Glutamatergic neuron (in vitro differentiated cells): ENCODE results near the gene ITSN1. TPM values are rescaled to one million over a fixed set of nuclear protein-coding genes. Genes with fewer than 3 reads are reported as not detected.
"Not testable (repeated sequence)": the region's sequence is repeated elsewhere in the genome, so short reads cannot be mapped to it uniquely, and the experiment has no call there.

Experiments used
- DNase-seq: peaks from one replicate; pipeline ENCODE4 v3.0.0; 2022
- H3K27ac Mint-ChIP-seq: one replicate; pipeline ENCODE4 v1.8.0; 2020; ENCODE audit warnings: mild to moderate bottlenecking, mixed read lengths, inconsistent platforms; ENCODE audit not compliant: unreplicated experiment
- H3K27me3 Mint-ChIP-seq: one replicate; pipeline ENCODE4 v1.8.0; 2020; ENCODE audit warnings: mild to moderate bottlenecking, moderate library complexity, mixed read lengths, inconsistent platforms; ENCODE audit not compliant: unreplicated experiment
- H3K36me3 Mint-ChIP-seq: one replicate; pipeline ENCODE4 v1.8.0; 2020; ENCODE audit warnings: mild to moderate bottlenecking, mixed read lengths, inconsistent platforms; ENCODE audit not compliant: unreplicated experiment
- H3K4me1 Mint-ChIP-seq: one replicate; pipeline ENCODE4 v1.8.0; 2020; ENCODE audit warnings: mild to moderate bottlenecking, low read depth, mixed read lengths, inconsistent platforms; ENCODE audit not compliant: unreplicated experiment
- H3K4me3 Mint-ChIP-seq: one replicate; pipeline ENCODE4 v1.8.0; 2020; ENCODE audit warnings: mild to moderate bottlenecking, mixed read lengths, inconsistent platforms; ENCODE audit not compliant: unreplicated experiment
- H3K9me3 Mint-ChIP-seq: one replicate; pipeline ENCODE4 v1.8.0; 2020; ENCODE audit warnings: mild to moderate bottlenecking, moderate library complexity, mixed read lengths, inconsistent platforms; ENCODE audit not compliant: unreplicated experiment
- CTCF ChIP-seq: fragments of 200-600 bp; sonication (generic); IDR thresholded peaks from one replicate; pipeline ENCODE4 v1.5.0; 2021; ENCODE audit not compliant: partially characterized antibody, unreplicated experiment
- total RNA-seq: library from RNA; stranded (reverse); fragmentation: NEBNext Ultra II Directional; extraction: Animal tissue kit (Norgen Biotek cat#: 25700); gene quantifications from one replicate; pipeline ENCODE4 v1.2.1, GENCODE V29; 2021; ENCODE audit not compliant: unreplicated experiment

The ITSN1 gene
- total RNA-seq, 1 donor from 2014 or later, result 89.1 TPM

GRCh38 chr21:33787431-33787830 lies 145.1 kb downstream of the ITSN1 start:
- H3K4me3 Mint-ChIP-seq, result no peak overlapping the region
- TF ChIP-seq CTCF, result no peak
- H3K36me3 Mint-ChIP-seq, result no peaks in the 10 kb centered on the region
- no peaks in the 10 kb centered on the region for H3K27me3 Mint-ChIP-seq
- H3K4me1 Mint-ChIP-seq, result peaks cover 2% of the 10 kb centered on the region
- no peak overlapping the region for H3K27ac Mint-ChIP-seq
- no peak for DNase-seq
- H3K9me3 Mint-ChIP-seq, result no peaks in the 10 kb centered on the region

GRCh38 chr21:33788438-33788837 lies 146.1 kb downstream of the ITSN1 start:
- not testable (repeated sequence) for H3K4me1 Mint-ChIP-seq, H3K9me3 Mint-ChIP-seq, H3K27ac Mint-ChIP-seq

GRCh38 chr21:33789697-33790096 lies 147.4 kb downstream of the ITSN1 start:
- H3K4me1 Mint-ChIP-seq, result peaks cover 2% of the 10 kb centered on the region
- no peak for TF ChIP-seq CTCF
- no peak for DNase-seq
- H3K4me3 Mint-ChIP-seq, result no peak overlapping the region
- no peaks in the 10 kb centered on the region for H3K36me3 Mint-ChIP-seq
- H3K27ac Mint-ChIP-seq, result no peak overlapping the region
- no peaks in the 10 kb centered on the region for H3K27me3 Mint-ChIP-seq
- H3K9me3 Mint-ChIP-seq, result no peaks in the 10 kb centered on the region

More at GRCh38 chr21:33788438-33788837, 146.1 kb downstream of the ITSN1 start:
- not testable (repeated sequence) for H3K4me3 Mint-ChIP-seq, H3K36me3 Mint-ChIP-seq, H3K27me3 Mint-ChIP-seq, DNase-seq

- no peak for TF ChIP-seq CTCF
- Mint-ChIP-seq H3K27ac (no peak overlapping the region), H3K4me1 (peaks cover 2% of the 10 kb centered on the region), H3K9me3 (no peaks in the 10 kb centered on the region), H3K4me3 (no peak overlapping the region), H3K36me3 (no peaks in the 10 kb centered on the region), H3K27me3 (no peaks in the 10 kb centered on the region)
- DNase-seq, result no peak
Observed at GRCh38 chr21:33791073-33791472, 148.8 kb downstream of the ITSN1 start.

GRCh38 chr21:33794596-33794995 lies 152.3 kb downstream of the ITSN1 start:
- Mint-ChIP-seq H3K4me1 (peaks cover 2% of the 10 kb centered on the region), H3K36me3 (no peaks in the 10 kb centered on the region), H3K9me3 (peaks cover 1% of the 10 kb centered on the region), H3K27ac (no peak overlapping the region), H3K27me3 (no peaks in the 10 kb centered on the region), H3K4me3 (no peak overlapping the region)
- no peak for DNase-seq
- TF ChIP-seq CTCF, result no peak

GRCh38 chr21:33797565-33797964 lies 155.3 kb downstream of the ITSN1 start:
- Mint-ChIP-seq H3K27ac (no peak overlapping the region), H3K4me1 (peaks cover 14% of the 10 kb centered on the region), H3K27me3 (no peaks in the 10 kb centered on the region), H3K36me3 (no peaks in the 10 kb centered on the region), H3K4me3 (no peak overlapping the region), H3K9me3 (peaks cover 1% of the 10 kb centered on the region)
- no peak for TF ChIP-seq CTCF
- no peak for DNase-seq
